Sigmoid colon (tissue), 4 donors: ENCODE data around the gene CDH24.

ENCODE experiments used
- CTCF ChIP-seq, 4 experiments: fragments of 450-650 bp in 3 of 4; fragments of 200-600 bp in 1 of 4; IDR thresholded peaks; one replicate each; pipeline ENCODE4 v1.5.1; 2016 to 2019; ENCODE audit warnings: antibody characterized with exemption in 4 of 4, mild to moderate bottlenecking in 3 of 4, moderate library complexity in 2 of 4
- EP300 ChIP-seq, 4 donors: sonication (generic); formaldehyde crosslinking; IDR thresholded peaks; one replicate each; pipeline ENCODE4 v1.6.1; 2017; ENCODE audit warnings: antibody characterized with exemption in 4 of 4
- POLR2AphosphoS5 ChIP-seq, 4 donors: sonication (generic); formaldehyde crosslinking; IDR thresholded peaks; one replicate each; pipeline ENCODE4 v1.6.1; 2017; ENCODE audit warnings: antibody characterized with exemption in 4 of 4

- TF ChIP-seq CTCF (IDR thresholded peaks at IDR 0.05) (no peak), POLR2AphosphoS5 (IDR thresholded peaks at IDR 0.05) (no peak), EP300 (IDR thresholded peaks at IDR 0.05) (no peak)
Measured at GRCh38 chr14:22998329-22999012, 58.8 kb downstream of the CDH24 start.
